ENCODE data around the gene LRBA. TPM values are rescaled to one million over a fixed set of nuclear protein-coding genes. Genes with fewer than 3 reads are reported as not detected.
"Not testable (repeated sequence)": the region's sequence is repeated elsewhere in the genome, so short reads cannot be mapped to it uniquely, and the experiment has no call there.

LRBA gene
- total and polyA plus RNA-seq, 2 of the 4 experiments (the other 2 are of a cell fraction), result 10.2 to 51.6 TPM

- H3K23ac ChIP-seq (ENCODE audit: low read depth, low read length); H2BK15ac ChIP-seq (ENCODE audit: low read depth, low read length); H3K36me3 ChIP-seq (ENCODE audit: control insufficient read depth, insufficient read depth, low read length); BruUV-seq (replicated peaks); H2AK9ac ChIP-seq (replicated peaks; ENCODE audit: low read depth, low read length, poor library complexity); dilution Hi-C loops (cut with HindIII; ENCODE audit: low sequenced_read_pairs, unreplicated experiment); H3K4ac ChIP-seq (ENCODE audit: low read depth, low read length); H3K27me3 ChIP-seq (ENCODE audit: control insufficient read depth, insufficient read depth, low read length); H3K9me1 ChIP-seq (ENCODE audit: insufficient read depth, low read length); H2AFZ ChIP-seq (replicated peaks; ENCODE audit: low read length, poor library complexity); CTCF ChIA-PET; H3K79me1 ChIP-seq (ENCODE audit: low read depth in 1 of 2, low read length in 2 of 2); H3K9ac ChIP-seq (ENCODE audit: low read depth, low read length); H2AK5ac ChIP-seq (ENCODE audit: low read depth, low read length); H3K27ac ChIP-seq (ENCODE audit: insufficient read depth, low read length); DNase-seq; H3K4me2 ChIP-seq (ENCODE audit: low read depth, low read length); H3K14ac ChIP-seq (replicated peaks; ENCODE audit: low read depth, low read length); H4K5ac ChIP-seq (ENCODE audit: low read depth, low read length); H2BK5ac ChIP-seq (ENCODE audit: low read depth, low read length, poor library complexity, severe bottlenecking); intact Hi-C loops (cut with micrococcal nuclease); in situ Hi-C loops (cut with MboI; ENCODE audit: low sequenced_read_pairs); H3K4me3 ChIP-seq (ENCODE audit: insufficient read depth, low read depth, low read length); H2BK20ac ChIP-seq (ENCODE audit: low read depth, low read length); H3K56ac ChIP-seq (ENCODE audit: extremely low read depth, insufficient read depth, low read length); POLR2A ChIA-PET (ENCODE audit: unreplicated experiment); ATAC-seq (ENCODE audit: low read depth); H2BK120ac ChIP-seq (ENCODE audit: low read depth, low read length); H4K8ac ChIP-seq (ENCODE audit: low read depth in 2 of 2, low read length in 2 of 2); H3K18ac ChIP-seq (ENCODE audit: low read depth, low read length); H4K91ac ChIP-seq (ENCODE audit: insufficient read depth, low read depth, low read length); H4K20me1 ChIP-seq (ENCODE audit: insufficient read depth, low read length); H3K9me3 ChIP-seq (ENCODE audit: control insufficient read depth, insufficient read depth, low read length); H3K4me1 ChIP-seq (ENCODE audit: control insufficient read depth, insufficient read depth, low read length): not testable (repeated sequence)
- no CpG with 5 or more reads among the region's 9 CpGs for WGBS, 2 experiments (ENCODE audit: extremely low coverage in 2 of 2, insufficient read length in 1 of 2)
Observed at GRCh38 chr4:150921486-150921885, 93.6 kb downstream of the LRBA start.

GRCh38 chr4:150918562-150918961 lies 96.5 kb downstream of the LRBA start:
- H3K14ac ChIP-seq (replicated peaks; ENCODE audit: low read depth, low read length); H3K4me2 ChIP-seq (ENCODE audit: low read depth, low read length); CTCF ChIA-PET; in situ Hi-C loops (cut with MboI; ENCODE audit: low sequenced_read_pairs); H3K27me3 ChIP-seq (ENCODE audit: control insufficient read depth, insufficient read depth, low read length); H3K9ac ChIP-seq (ENCODE audit: low read depth, low read length); H2AK5ac ChIP-seq (ENCODE audit: low read depth, low read length); H2BK20ac ChIP-seq (ENCODE audit: low read depth, low read length); H3K27ac ChIP-seq (ENCODE audit: insufficient read depth, low read length); H3K9me1 ChIP-seq (ENCODE audit: insufficient read depth, low read length); H3K4me1 ChIP-seq (ENCODE audit: control insufficient read depth, insufficient read depth, low read length); H2BK5ac ChIP-seq (ENCODE audit: low read depth, low read length, poor library complexity, severe bottlenecking); H3K4me3 ChIP-seq (ENCODE audit: insufficient read depth, low read depth, low read length); DNase-seq; H4K8ac ChIP-seq (ENCODE audit: low read depth in 2 of 2, low read length in 2 of 2); intact Hi-C loops (cut with micrococcal nuclease); H2AFZ ChIP-seq (replicated peaks; ENCODE audit: low read length, poor library complexity); H4K91ac ChIP-seq (ENCODE audit: insufficient read depth, low read depth, low read length); H2BK120ac ChIP-seq (ENCODE audit: low read depth, low read length); H3K36me3 ChIP-seq (ENCODE audit: control insufficient read depth, insufficient read depth, low read length); H3K79me1 ChIP-seq (ENCODE audit: low read depth in 1 of 2, low read length in 2 of 2); H3K23ac ChIP-seq (ENCODE audit: low read depth, low read length); ATAC-seq (ENCODE audit: low read depth); H3K18ac ChIP-seq (ENCODE audit: low read depth, low read length); H4K20me1 ChIP-seq (ENCODE audit: insufficient read depth, low read length); BruUV-seq (replicated peaks); H4K5ac ChIP-seq (ENCODE audit: low read depth, low read length); H3K4ac ChIP-seq (ENCODE audit: low read depth, low read length); H2BK15ac ChIP-seq (ENCODE audit: low read depth, low read length); dilution Hi-C loops (cut with HindIII; ENCODE audit: low sequenced_read_pairs, unreplicated experiment); H3K9me3 ChIP-seq (ENCODE audit: control insufficient read depth, insufficient read depth, low read length); H2AK9ac ChIP-seq (replicated peaks; ENCODE audit: low read depth, low read length, poor library complexity); H3K56ac ChIP-seq (ENCODE audit: extremely low read depth, insufficient read depth, low read length): not testable (repeated sequence)
- WGBS, 2 experiments (ENCODE audit: extremely low coverage in 2 of 2, insufficient read length in 1 of 2), result no CpG with 5 or more reads among the region's 3 CpGs
- POLR2A ChIA-PET (ENCODE audit: unreplicated experiment), result interaction anchor here (0.6 kb wide), 1 partner anchor 97 kb away, joined by 3 read pairs; the partner anchor contains the start of gene LRBA
